KMS-11 (cell line): ENCODE results near the gene KHSRP.
"Not testable (repeated sequence)": the region's sequence is repeated elsewhere in the genome, so short reads cannot be mapped to it uniquely, and the experiment has no call there.

Source experiments
- H2AFZ ChIP-seq: fragments of 200-600 bp; sonication (generic); 2 replicates; pipeline ENCODE4 v1.6.1; 2016; ENCODE audit warnings: antibody characterized with exemption, mixed run types, low read depth
- H3K27ac ChIP-seq: fragments of 200-600 bp; sonication (generic); 2 replicates; pipeline ENCODE4 v1.6.1; 2016; ENCODE audit warnings: mild to moderate bottlenecking, mixed run types
- H3K27me3 ChIP-seq: fragments of 200-600 bp; sonication (generic); 2 replicates; pipeline ENCODE4 v1.6.1; 2017; ENCODE audit warnings: mild to moderate bottlenecking, low read depth, mixed run types, moderate library complexity; ENCODE audit not compliant: insufficient read depth
- H3K36me3 ChIP-seq: fragments of 200-600 bp; sonication (generic); 2 replicates; pipeline ENCODE4 v1.6.1; 2017; ENCODE audit warnings: mild to moderate bottlenecking, mixed run types; ENCODE audit not compliant: insufficient read depth
- H3K4me1 ChIP-seq: fragments of 200-600 bp; sonication (generic); 2 replicates; pipeline ENCODE4 v1.6.1; 2016; ENCODE audit warnings: mild to moderate bottlenecking, low read depth, mixed run types; ENCODE audit not compliant: poor library complexity, severe bottlenecking
- H3K4me2 ChIP-seq: fragments of 200-600 bp; sonication (generic); 2 replicates; pipeline ENCODE4 v1.7.0; 2016; ENCODE audit warnings: mild to moderate bottlenecking, mixed run types
- H3K4me3 ChIP-seq: fragments of 200-600 bp; sonication (generic); IDR thresholded peaks from 2 replicates; pipeline ENCODE4 v1.6.1; 2017; ENCODE audit warnings: low read depth, low read length, mixed read lengths; ENCODE audit not compliant: insufficient read depth
- H3K79me2 ChIP-seq: fragments of 200-600 bp; sonication (generic); 2 replicates; pipeline ENCODE4 v1.6.1; 2016; ENCODE audit warnings: low read depth, mixed run types; ENCODE audit not compliant: insufficient read depth
- H3K9ac ChIP-seq: fragments of 200-600 bp; sonication (generic); 2 replicates; pipeline ENCODE4 v1.6.1; 2016; ENCODE audit warnings: mild to moderate bottlenecking, mixed run types
- H4K20me1 ChIP-seq: fragments of 200-600 bp; sonication (generic); 2 replicates; pipeline ENCODE4 v1.6.1; 2016; ENCODE audit warnings: mild to moderate bottlenecking, mixed run types; ENCODE audit not compliant: insufficient read depth
- CTCF ChIP-seq: fragments of 200-600 bp; sonication (generic); conservative IDR thresholded peaks from 2 replicates; pipeline ENCODE4 v1.6.1; 2017; ENCODE audit warnings: low read depth, mild to moderate bottlenecking, antibody characterized with exemption, low read length, moderate library complexity, mixed read lengths

Gene KHSRP

GRCh38 chr19:6429419-6430221, 5.0 kb upstream of the KHSRP start:
- Histone ChIP-seq H3K4me2 (no peak overlapping the region), H3K4me1 (peaks cover 6% of the 10 kb centered on the region), H3K27ac (no peak overlapping the region), H3K27me3 (no peaks in the 10 kb centered on the region; the same call in 1 of the 2 replicates), H3K9ac (no peak overlapping the region), H4K20me1 (no peaks in the 10 kb centered on the region), H3K79me2 (no peaks in the 10 kb centered on the region), H3K4me3 (no peak overlapping the region), H3K36me3 (no peaks in the 10 kb centered on the region), H2AFZ (no peak overlapping the region)
- no peak for TF ChIP-seq CTCF

- H3K9ac ChIP-seq, H3K27ac ChIP-seq, H2AFZ ChIP-seq, H3K27me3 ChIP-seq, H3K36me3 ChIP-seq, H4K20me1 ChIP-seq, H3K4me1 ChIP-seq, H3K4me3 ChIP-seq, H3K4me2 ChIP-seq, H3K79me2 ChIP-seq: not testable (repeated sequence)
Measured at GRCh38 chr19:6428692-6429418, 4.2 kb upstream of the KHSRP start.

GRCh38 chr19:6427131-6427530, 2.5 kb upstream of the KHSRP start:
- Histone ChIP-seq H3K4me1 (peaks cover 20% of the 10 kb centered on the region), H2AFZ (no peak overlapping the region), H3K27ac (no peak overlapping the region), H3K4me3 (no peak overlapping the region), H3K9ac (no peak overlapping the region), H4K20me1 (peaks cover 14% of the 10 kb centered on the region), H3K79me2 (peaks cover 20% of the 10 kb centered on the region), H3K36me3 (no peaks in the 10 kb centered on the region), H3K4me2 (no peak overlapping the region), H3K27me3 (no peaks in the 10 kb centered on the region; the same call in 1 of the 2 replicates)
- no peak for TF ChIP-seq CTCF

GRCh38 chr19:6425732-6426620, 1.4 kb upstream of the KHSRP start:
- no peak for TF ChIP-seq CTCF
- H3K9ac ChIP-seq = peak overlapping the region; percentile 34; the same call in 1 of the 2 replicates
- H3K4me1 ChIP-seq = peaks cover 20% of the 10 kb centered on the region
- no peak overlapping the region for H3K4me3 ChIP-seq
- H3K79me2 ChIP-seq = peaks cover 31% of the 10 kb centered on the region
- H4K20me1 ChIP-seq = peaks cover 22% of the 10 kb centered on the region
- peak overlapping the region; percentile 73; the same call in 1 of the 2 replicates for H2AFZ ChIP-seq
- no peaks in the 10 kb centered on the region; the same call in 1 of the 2 replicates for H3K27me3 ChIP-seq
- peak overlapping the region; percentile 46; the same call in 1 of the 2 replicates for H3K27ac ChIP-seq
- H3K36me3 ChIP-seq = no peaks in the 10 kb centered on the region
- H3K4me2 ChIP-seq = no peak overlapping the region; the same call in 1 of the 2 replicates
